Peyer's patch (tissue), 4 donors: ENCODE measurements around the gene SLC25A11. TPM values are rescaled to one million over a fixed set of nuclear protein-coding genes. Genes with fewer than 3 reads are reported as not detected.

ENCODE experiments used
- DNase-seq, 3 donors: peaks; one replicate each; pipeline ENCODE4 v3.0.0-alpha.2; 2017 to 2019
- H3K27ac ChIP-seq, 4 donors: fragments of 200-600 bp; sonication (generic); one replicate each; pipeline ENCODE4 v1.5.1; 2016 to 2019
- H3K27me3 ChIP-seq, 2 donors: fragments of 200-600 bp; sonication (generic); one replicate each; pipeline ENCODE4 v1.5.1; 2019
- H3K36me3 ChIP-seq, 3 donors: fragments of 200-600 bp; sonication (generic); one replicate each; pipeline ENCODE4 v1.5.1; 2016 to 2019
- H3K4me1 ChIP-seq, 4 donors: fragments of 200-600 bp; sonication (generic); one replicate each; pipeline ENCODE4 v1.5.1; 2016 to 2019
- H3K4me3 ChIP-seq, 4 donors: fragments of 200-600 bp; sonication (generic); 1 replicate in 3 of 4; 2 replicates in 1 of 4; pipeline ENCODE4 v1.5.1; 2016 to 2019; ENCODE audit warnings: mild to moderate bottlenecking in 1 of 4
- H3K9me3 ChIP-seq, 4 donors: fragments of 200-600 bp; sonication (generic); one replicate each; pipeline ENCODE4 v1.5.1; 2016 to 2019; ENCODE audit warnings: mild to moderate bottlenecking in 1 of 4
- POLR2A ChIP-seq, 2 donors: fragments of 450-650 bp; IDR thresholded peaks; one replicate each; pipeline ENCODE4 v1.5.1; 2017; ENCODE audit warnings: antibody characterized with exemption in 2 of 2, mild to moderate bottlenecking in 2 of 2, moderate library complexity in 2 of 2
- total RNA-seq, 4 donors: library from RNA; depleted of rRNA; stranded (reverse); fragments of >200 nt; gene quantifications; one replicate each; pipeline ENCODE4 v1.1.0, GENCODE V29; 2016
- TF ChIP-seq, protein P1 (sequence below), 6 experiments: fragments of 450-650 bp in 4 of 6; fragments of 200-600 bp in 2 of 6; sonication (generic) in 1 of 6; IDR thresholded peaks; one replicate each; pipeline ENCODE4 v1.5.1; 2017 to 2019; ENCODE audit warnings: antibody characterized with exemption in 6 of 6, mild to moderate bottlenecking in 3 of 6, moderate library complexity in 1 of 6

SLC25A11 gene
- total RNA-seq, 4 donors from 2014 or later: 30.5 to 84.1 (median 60.4) TPM

GRCh38 chr17:4949321-4950074, 9.7 kb upstream of the SLC25A11 start:
- H3K27ac ChIP-seq: peak overlapping the region; percentile 96 to 99 (median 98)
- peak overlapping the region; percentile 95 to 100 (median 98) for H3K4me3 ChIP-seq
- peak; percentile 74 to 94 (median 91) for DNase-seq
- H3K9me3 ChIP-seq: no peaks in the 10 kb centered on the region
- peaks cover 0 to 20% (median 0%) of the 10 kb centered on the region in 3 donors for H3K36me3 ChIP-seq
- H3K4me1 ChIP-seq: peaks cover 4 to 36% (median 28%) of the 10 kb centered on the region in 4 donors
- TF ChIP-seq, protein P1, sequence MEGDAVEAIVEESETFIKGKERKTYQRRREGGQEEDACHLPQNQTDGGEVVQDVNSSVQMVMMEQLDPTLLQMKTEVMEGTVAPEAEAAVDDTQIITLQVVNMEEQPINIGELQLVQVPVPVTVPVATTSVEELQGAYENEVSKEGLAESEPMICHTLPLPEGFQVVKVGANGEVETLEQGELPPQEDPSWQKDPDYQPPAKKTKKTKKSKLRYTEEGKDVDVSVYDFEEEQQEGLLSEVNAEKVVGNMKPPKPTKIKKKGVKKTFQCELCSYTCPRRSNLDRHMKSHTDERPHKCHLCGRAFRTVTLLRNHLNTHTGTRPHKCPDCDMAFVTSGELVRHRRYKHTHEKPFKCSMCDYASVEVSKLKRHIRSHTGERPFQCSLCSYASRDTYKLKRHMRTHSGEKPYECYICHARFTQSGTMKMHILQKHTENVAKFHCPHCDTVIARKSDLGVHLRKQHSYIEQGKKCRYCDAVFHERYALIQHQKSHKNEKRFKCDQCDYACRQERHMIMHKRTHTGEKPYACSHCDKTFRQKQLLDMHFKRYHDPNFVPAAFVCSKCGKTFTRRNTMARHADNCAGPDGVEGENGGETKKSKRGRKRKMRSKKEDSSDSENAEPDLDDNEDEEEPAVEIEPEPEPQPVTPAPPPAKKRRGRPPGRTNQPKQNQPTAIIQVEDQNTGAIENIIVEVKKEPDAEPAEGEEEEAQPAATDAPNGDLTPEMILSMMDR (IDR thresholded peaks at IDR 0.05): peak in 1 of 6 experiments; percentile 5
- peak in 1 of 2 donors; percentile 42 for TF ChIP-seq POLR2A (IDR thresholded peaks at IDR 0.05)
- H3K27me3 ChIP-seq: no peaks in the 10 kb centered on the region

DNA sequence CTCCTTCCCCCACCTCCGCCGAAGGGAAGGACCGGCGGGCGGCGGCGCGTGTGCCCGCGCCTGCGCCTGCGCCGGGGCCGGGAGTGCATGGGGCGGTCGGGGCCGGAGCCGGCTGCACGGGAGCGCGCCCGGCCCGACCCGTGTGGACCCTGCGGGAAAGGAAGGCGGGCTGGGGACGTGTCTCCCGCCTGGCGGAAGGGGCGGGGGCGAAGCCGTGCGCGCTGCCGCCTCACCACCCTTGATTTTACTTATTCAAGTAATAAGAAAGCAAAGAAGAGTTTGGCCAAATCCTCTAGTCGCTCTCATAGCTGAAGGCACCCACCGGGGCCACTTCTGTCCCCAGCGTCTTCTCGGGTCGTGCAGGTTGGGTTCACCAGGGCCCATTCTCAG, 9.1 kb upstream of the SLC25A11 start:
- peaks cover 4 to 40% (median 31%) of the 10 kb centered on the region in 4 donors for H3K4me1 ChIP-seq
- DNase-seq: peak; percentile 76 to 92 (median 91)
- peak overlapping the region; percentile 96 to 99 (median 98) for H3K27ac ChIP-seq
- peak; percentile 42 to 66 for TF ChIP-seq POLR2A (IDR thresholded peaks at IDR 0.05)
- TF ChIP-seq, protein P1 (IDR thresholded peaks at IDR 0.05): peak in 1 of 6 experiments; percentile 3
- no peaks in the 10 kb centered on the region for H3K27me3 ChIP-seq
- peak overlapping the region; percentile 95 to 100 (median 98) for H3K4me3 ChIP-seq
- H3K9me3 ChIP-seq: no peaks in the 10 kb centered on the region
- peaks cover 0 to 25% (median 0%) of the 10 kb centered on the region in 3 donors for H3K36me3 ChIP-seq

DNA sequence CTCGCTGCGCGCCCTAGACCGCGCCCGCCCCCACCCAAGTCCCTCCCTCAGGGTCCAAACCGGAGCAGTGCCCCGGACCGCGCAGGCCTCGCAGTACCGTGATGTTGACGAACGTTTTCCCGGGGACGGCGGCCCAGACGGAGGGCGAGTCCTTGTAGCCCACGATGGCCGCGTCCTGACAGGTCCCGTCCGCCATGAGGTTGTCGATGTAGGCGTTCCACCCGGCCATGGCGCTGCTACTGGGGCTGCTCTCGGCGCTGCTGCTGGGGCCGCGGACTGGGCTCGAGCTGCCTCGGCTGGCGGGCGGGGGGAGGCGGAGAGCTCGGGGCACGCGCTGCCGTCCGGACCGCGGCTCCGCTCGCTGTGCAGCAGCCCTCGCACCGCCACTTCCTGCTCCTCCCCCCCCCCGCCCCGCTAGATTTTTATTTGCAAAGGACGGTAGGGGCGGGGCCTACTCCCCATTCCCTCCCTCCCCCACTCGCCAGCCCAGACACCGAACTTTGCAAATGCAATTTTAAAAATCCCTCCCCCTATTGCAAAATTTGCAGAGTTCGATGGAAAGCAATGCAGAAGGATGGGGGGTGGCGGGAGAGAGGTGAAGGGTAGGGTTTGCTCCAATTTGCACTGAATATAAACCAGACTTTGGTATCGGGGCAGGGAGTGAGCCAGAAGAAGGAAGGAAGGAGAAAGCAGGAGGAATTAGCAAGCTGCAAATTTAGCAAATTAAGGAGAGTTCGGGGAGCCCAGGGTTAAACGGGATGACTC, 8.5 kb upstream of the SLC25A11 start, which contains the start of gene PFN1:
PFN1 (minus strand) TSS at position 365 of the 765 bp plus-strand sequence; CDS start at position 229, 136 bp downstream.
- DNase-seq: peak; percentile 93 to 97 (median 96)
- TF ChIP-seq, protein P1 (IDR thresholded peaks at IDR 0.05): peak in 1 of 6 experiments; percentile 9
- TF ChIP-seq POLR2A (IDR thresholded peaks at IDR 0.05): peak; percentile 97

DNA sequence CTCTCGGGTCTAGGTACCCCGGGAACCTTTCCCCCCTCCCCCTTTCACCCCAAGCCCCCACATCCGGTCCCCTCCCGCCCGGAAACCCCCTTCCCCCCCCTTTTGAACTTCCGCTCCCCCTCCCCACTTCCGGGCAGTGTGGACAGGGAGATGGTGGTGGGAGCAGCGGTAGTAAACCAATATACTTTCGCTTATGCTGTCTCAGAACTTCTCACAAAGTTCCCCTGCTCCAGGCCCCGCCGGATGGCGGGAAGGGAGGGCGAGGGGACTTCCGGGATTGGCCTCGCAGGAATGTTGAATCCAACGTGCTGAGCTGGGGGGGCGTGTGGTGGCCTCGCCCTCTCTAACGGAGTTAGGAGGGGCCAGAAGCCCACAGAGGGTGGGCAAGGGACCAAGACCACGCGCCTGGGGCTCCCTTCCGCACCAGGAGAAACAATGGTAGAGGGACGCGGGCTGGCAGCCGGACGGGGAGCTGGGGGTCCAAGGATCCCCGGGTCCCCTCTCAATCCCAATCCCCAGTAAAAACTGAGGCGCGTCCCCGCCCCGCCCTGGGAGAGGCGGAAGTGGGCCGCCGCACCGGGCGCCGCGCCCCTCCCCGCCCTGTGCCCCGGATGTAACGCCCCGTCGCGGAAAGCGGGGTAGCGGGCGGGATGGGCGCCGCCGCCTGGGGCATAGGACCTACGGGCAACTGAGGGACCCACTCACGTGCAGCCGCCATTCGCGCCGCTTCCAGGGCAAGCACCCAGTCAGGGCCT, 7.7 kb upstream of the SLC25A11 start:
- H3K4me1 ChIP-seq: peaks cover 4 to 53% (median 35%) of the 10 kb centered on the region in 4 donors
- peak; percentile 64 to 87 (median 83) for DNase-seq

More for the DNA sequence above, 8.5 kb upstream of the SLC25A11 start, which contains the start of gene PFN1:
- no peaks in the 10 kb centered on the region for H3K9me3 ChIP-seq
- H3K4me3 ChIP-seq: peak within 1 kb of the TSS; percentile 95 to 100 (median 98)
- no peaks in the 10 kb centered on the region for H3K27me3 ChIP-seq
- peak within 1 kb of the TSS; percentile 96 to 99 (median 98) for H3K27ac ChIP-seq
- H3K36me3 ChIP-seq: peaks cover 0 to 31% (median 0%) of the 10 kb centered on the region in 3 donors
- peaks cover 4 to 45% (median 34%) of the 10 kb centered on the region in 4 donors for H3K4me1 ChIP-seq

More for the DNA sequence above, 7.7 kb upstream of the SLC25A11 start:
- Histone ChIP-seq H3K27me3 (no peaks in the 10 kb centered on the region), H3K27ac (peak overlapping the region; percentile 96 to 99 (median 98)), H3K9me3 (no peaks in the 10 kb centered on the region), H3K36me3 (peaks cover 0 to 39% (median 0%) of the 10 kb centered on the region in 3 donors), H3K4me3 (peak overlapping the region; percentile 95 to 100 (median 98))
- TF ChIP-seq, protein P1 (IDR thresholded peaks at IDR 0.05): no peak
- TF ChIP-seq POLR2A (IDR thresholded peaks at IDR 0.05): no peak
